HG02678 (cell line): ENCODE data around the gene SREBF2.

Experiments used
- ATAC-seq: cut with Tn5 transposase; IDR thresholded peaks from one replicate; pipeline ENCODE4 v1.9.1; 2021; ENCODE audit warnings: mild to moderate bottlenecking, moderate library complexity; ENCODE audit not compliant: unreplicated experiment

Gene SREBF2

GRCh38 chr22:41832553-41833368 lies at the start of gene SREBF2:
TSS of gene SREBF2 (plus strand) at chr22:41833105. CDS start at chr22:41833271, 166 bp downstream.
- peak; percentile 87 for ATAC-seq

- no peak for ATAC-seq
These were observed 45.6 kb upstream of the SREBF2 start for GRCh38 chr22:41787331-41787730.

- ATAC-seq: no peak
These were observed 39.0 kb upstream of the SREBF2 start for GRCh38 chr22:41793871-41794270.

GRCh38 chr22:41798736-41799135 lies 34.2 kb upstream of the SREBF2 start:
- no peak for ATAC-seq

GRCh38 chr22:41799486-41800347 lies 33.2 kb upstream of the SREBF2 start:
- peak; percentile 34 for ATAC-seq

GRCh38 chr22:41800348-41801146 lies 32.4 kb upstream of the SREBF2 start, which contains the start of gene CCDC134:
TSS of gene CCDC134 (plus strand) at chr22:41800679. CDS start at chr22:41808891, 8,212 bp downstream.
- peak; percentile 95 for ATAC-seq

- no peak for ATAC-seq
These were observed 31.6 kb upstream of the SREBF2 start for GRCh38 chr22:41801147-41801819.

GRCh38 chr22:41801886-41802285 lies 31.0 kb upstream of the SREBF2 start:
- no peak for ATAC-seq

GRCh38 chr22:41805639-41806038 lies 27.3 kb upstream of the SREBF2 start:
- no peak for ATAC-seq

GRCh38 chr22:41808400-41808799 lies 24.5 kb upstream of the SREBF2 start:
- ATAC-seq: no peak

GRCh38 chr22:41810022-41810421 lies 22.9 kb upstream of the SREBF2 start:
- no peak for ATAC-seq

- no peak for ATAC-seq
These were observed 19.9 kb upstream of the SREBF2 start for GRCh38 chr22:41812805-41813545.

- ATAC-seq: no peak
These were observed 19.0 kb upstream of the SREBF2 start for GRCh38 chr22:41813726-41814410.

GRCh38 chr22:41815716-41816115 lies 17.2 kb upstream of the SREBF2 start:
- no peak for ATAC-seq

GRCh38 chr22:41816241-41816640 lies 16.7 kb upstream of the SREBF2 start:
- no peak for ATAC-seq

- ATAC-seq: no peak
These were observed 16.0 kb upstream of the SREBF2 start for GRCh38 chr22:41816871-41817270.

- ATAC-seq: no peak
These were observed 14.9 kb upstream of the SREBF2 start for GRCh38 chr22:41818011-41818410.

GRCh38 chr22:41818596-41818995 lies 14.3 kb upstream of the SREBF2 start:
- no peak for ATAC-seq

- no peak for ATAC-seq
These were observed 13.6 kb upstream of the SREBF2 start for GRCh38 chr22:41819257-41819656.
